Activated CD4-positive, alpha-beta T cell treated with anti-CD3 and anti-CD28 coated beads, Interleukin-2, amount 10 ng/mL, durations not matched to agents 7 days and 5 days (primary cell): ENCODE results near the gene C16orf92. TPM values are rescaled to one million over a fixed set of nuclear protein-coding genes. Genes with fewer than 3 reads are reported as not detected.
"Not testable (repeated sequence)": the region's sequence is repeated elsewhere in the genome, so short reads cannot be mapped to it uniquely, and the experiment has no call there.

Source experiments
- CTCF ChIA-PET: fragments of 350-600 bp; sonication (Branson Sonifier 250); formaldehyde crosslinking; loops from one replicate; lab custom pipeline; 2021; ENCODE audit warnings: antibody characterized with exemption; lab: Charles Lee
- POLR2A ChIA-PET: fragments of 350-600 bp; sonication (Branson Sonifier 250); formaldehyde crosslinking; loops from one replicate; lab custom pipeline; 2021; ENCODE audit warnings: antibody characterized with exemption; lab: Charles Lee
- DNase-seq: peaks from one replicate; pipeline ENCODE4 v3.0.0-alpha.2; 2020
- H3K27ac Mint-ChIP-seq: one replicate; pipeline ENCODE4 v1.8.0; 2021; ENCODE audit warnings: mild to moderate bottlenecking, moderate library complexity, mixed read lengths
- H3K27me3 Mint-ChIP-seq: one replicate; pipeline ENCODE4 v1.8.0; 2021; ENCODE audit warnings: mixed read lengths
- H3K36me3 Mint-ChIP-seq: one replicate; pipeline ENCODE4 v1.8.0; 2021; ENCODE audit warnings: low read depth, mixed read lengths
- H3K4me1 Mint-ChIP-seq: one replicate; pipeline ENCODE4 v1.8.0; 2021; ENCODE audit warnings: mixed read lengths
- H3K4me3 Mint-ChIP-seq: one replicate; pipeline ENCODE4 v1.8.0; 2021; ENCODE audit warnings: mild to moderate bottlenecking, moderate library complexity, mixed read lengths
- H3K9me3 Mint-ChIP-seq: one replicate; pipeline ENCODE4 v1.8.0; 2021; ENCODE audit warnings: mixed read lengths
- total RNA-seq, 2 experiments: library from RNA; stranded (reverse); gene quantifications; one replicate each; pipeline ENCODE4 v1.2.3, GENCODE V29; 2021

C16orf92 gene
- total RNA-seq, 2 experiments from 2014 or later: not detected

DNA sequence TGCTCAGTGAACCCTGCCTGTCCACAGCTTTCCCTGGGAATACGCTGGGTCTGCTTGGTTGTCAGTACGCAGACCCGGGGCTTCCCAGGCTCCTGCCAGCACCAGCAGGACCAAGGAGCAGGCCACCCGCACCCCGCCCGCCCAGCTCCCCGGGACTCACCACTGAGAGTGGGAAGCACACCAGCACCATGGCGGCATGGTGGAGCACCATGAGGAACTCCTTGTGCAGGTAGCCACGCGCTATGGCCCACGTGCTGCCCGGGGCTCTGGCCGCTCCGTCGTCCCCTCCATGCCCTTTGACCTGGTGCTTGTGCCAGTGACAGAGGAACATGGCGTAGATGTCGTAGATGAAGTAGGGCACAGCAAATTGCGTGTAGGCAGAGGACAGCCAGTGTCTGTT lies 3.5 kb downstream of the C16orf92 start:
- no peaks in the 10 kb centered on the region for H3K36me3 Mint-ChIP-seq
- no peaks in the 10 kb centered on the region for H3K9me3 Mint-ChIP-seq
- no peak overlapping the region for H3K4me3 Mint-ChIP-seq
- peaks cover 2% of the 10 kb centered on the region for H3K4me1 Mint-ChIP-seq
- no peak overlapping the region for H3K27ac Mint-ChIP-seq
- ChIA-PET CTCF (interaction anchor here (0.6 kb wide), 1 partner anchor 197 kb away, joined by 4 read pairs; no protein-coding TSS in a partner anchor), POLR2A (no interaction called here)
- peaks cover 38% of the 10 kb centered on the region for H3K27me3 Mint-ChIP-seq
- DNase-seq: no peak

DNA sequence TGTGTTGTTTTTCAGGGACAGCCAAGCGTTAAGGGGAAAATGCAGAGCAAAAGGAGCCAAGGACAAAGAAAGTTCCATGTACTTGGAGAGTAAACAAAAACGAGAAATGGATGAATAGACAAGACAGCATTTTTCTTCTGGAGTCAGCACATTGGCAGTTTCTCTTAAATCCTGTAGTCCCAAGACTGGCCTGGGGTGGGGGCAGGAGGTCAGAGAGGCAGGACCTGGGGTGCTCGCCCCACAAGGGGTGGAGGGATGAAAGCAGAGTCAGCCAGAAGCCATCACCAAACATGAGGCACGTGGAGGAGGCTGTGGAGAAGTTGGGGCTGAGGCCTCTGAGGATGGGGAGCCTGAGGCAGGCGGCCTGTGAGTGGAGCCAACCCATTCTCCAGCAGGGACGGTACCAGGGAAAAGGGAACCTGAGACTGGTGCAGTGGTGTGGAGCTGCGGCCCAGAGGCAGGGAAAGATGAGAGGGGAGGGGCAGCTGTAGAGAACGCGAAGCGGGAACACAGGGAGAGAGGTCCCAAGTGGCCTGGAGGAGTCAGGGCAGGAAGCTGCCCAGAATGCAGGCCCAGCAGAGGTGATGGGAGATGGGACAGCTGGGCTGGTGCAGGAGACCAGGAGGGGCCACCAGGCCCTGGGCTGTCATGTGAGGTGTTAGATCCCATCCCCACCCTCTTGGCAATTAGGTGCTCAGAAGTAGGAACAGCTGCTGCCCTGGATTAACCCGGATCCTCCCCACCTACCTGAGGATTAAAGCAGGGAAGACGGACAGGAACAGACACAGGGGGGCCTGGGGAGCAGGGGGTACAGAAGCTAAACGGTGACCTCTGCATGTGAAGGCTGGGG lies 4.8 kb downstream of the C16orf92 start:
- H3K27ac Mint-ChIP-seq: no peak overlapping the region
- ChIA-PET POLR2A (interaction anchor here (0.5 kb wide), 1 partner anchor 350 kb away, joined by 4 read pairs; no protein-coding TSS in a partner anchor), CTCF (interaction anchor here (0.6 kb wide), 1 partner anchor 11 kb away, joined by 3 read pairs; no protein-coding TSS in a partner anchor)
- H3K4me1 Mint-ChIP-seq: peaks cover 7% of the 10 kb centered on the region
- H3K36me3 Mint-ChIP-seq: peaks cover 3% of the 10 kb centered on the region
- H3K9me3 Mint-ChIP-seq: no peaks in the 10 kb centered on the region
- DNase-seq: no peak
- peaks cover 48% of the 10 kb centered on the region for H3K27me3 Mint-ChIP-seq
- no peak overlapping the region for H3K4me3 Mint-ChIP-seq

DNA sequence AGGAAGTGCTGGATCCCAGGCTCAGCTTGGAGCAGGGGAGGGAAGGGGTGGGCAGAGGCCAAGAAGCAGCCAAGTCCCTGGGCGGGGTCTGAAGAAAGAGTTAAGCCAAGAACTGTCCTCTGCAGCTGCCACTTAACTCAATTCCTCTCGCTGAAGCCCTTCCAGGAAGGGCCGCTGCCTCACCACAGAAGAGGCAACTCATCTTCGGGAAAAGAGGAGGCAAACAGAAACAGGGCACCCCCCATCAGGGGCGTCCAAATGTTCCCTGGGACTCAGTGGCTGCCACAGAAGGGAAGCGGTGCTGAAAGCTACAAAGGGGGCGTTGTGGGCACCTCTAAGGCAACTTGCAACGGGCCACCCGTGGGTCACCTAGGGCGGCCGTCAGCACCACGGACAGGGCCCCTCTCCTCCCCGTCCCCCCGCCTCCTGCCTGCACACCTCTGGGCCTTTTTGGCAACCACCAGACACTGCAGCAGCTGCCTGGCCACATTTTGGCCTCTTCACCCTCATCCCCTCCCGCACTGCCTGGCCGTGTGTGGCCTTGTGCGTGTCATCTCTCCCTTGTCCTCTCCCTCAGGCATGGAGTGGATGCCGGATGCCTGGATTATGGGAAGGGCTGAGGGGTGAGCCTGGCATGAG lies 5.6 kb downstream of the C16orf92 start:
- H3K27me3 Mint-ChIP-seq: peaks cover 48% of the 10 kb centered on the region
- ChIA-PET POLR2A (interaction anchor here (0.5 kb wide), 1 partner anchor 351 kb away, joined by 4 read pairs; no protein-coding TSS in a partner anchor), CTCF (interaction anchor here (0.6 kb wide), 1 partner anchor 12 kb away, joined by 3 read pairs; no protein-coding TSS in a partner anchor)
- no peak overlapping the region for H3K27ac Mint-ChIP-seq
- no peaks in the 10 kb centered on the region for H3K9me3 Mint-ChIP-seq
- peaks cover 10% of the 10 kb centered on the region for H3K4me1 Mint-ChIP-seq
- H3K4me3 Mint-ChIP-seq: no peak overlapping the region
- peak; percentile 32 for DNase-seq
- H3K36me3 Mint-ChIP-seq: peaks cover 3% of the 10 kb centered on the region

DNA sequence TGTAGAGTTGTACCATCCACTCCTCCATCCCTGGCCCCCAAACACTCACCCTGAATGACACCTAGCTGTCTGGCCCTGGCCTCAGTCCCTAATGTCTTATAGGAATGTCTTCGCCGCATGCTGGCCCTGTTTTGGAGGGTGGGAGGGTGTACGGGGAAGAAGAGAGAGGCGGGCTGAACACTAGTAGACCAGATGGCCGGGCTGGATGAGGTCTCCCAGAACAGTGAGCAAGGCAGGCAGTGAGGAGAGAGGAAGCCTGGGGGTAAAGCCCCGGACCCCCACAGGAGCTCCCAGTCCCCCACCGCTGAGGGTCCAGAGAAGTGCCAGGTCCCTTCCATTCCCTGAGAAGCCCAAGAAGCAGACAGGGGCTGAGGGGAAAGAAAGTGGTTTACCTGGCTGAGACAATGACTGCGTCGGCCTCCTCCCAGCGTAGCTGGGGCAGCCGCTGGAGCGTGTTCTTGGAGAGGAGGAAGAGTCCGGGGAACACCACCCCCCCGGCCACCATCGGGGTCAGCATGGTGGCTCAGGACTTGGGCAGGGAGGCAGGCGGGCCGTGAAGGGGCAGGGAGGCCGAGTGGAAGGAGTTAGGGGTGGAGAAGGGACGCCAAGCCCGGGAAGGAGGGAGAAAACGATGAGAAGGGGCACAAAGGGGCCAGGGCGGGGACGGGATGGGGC lies 7.2 kb downstream of the C16orf92 start:
- H3K27me3 Mint-ChIP-seq: peaks cover 48% of the 10 kb centered on the region
- no peak overlapping the region for H3K27ac Mint-ChIP-seq
- CTCF ChIA-PET: no interaction called here
- no peak for DNase-seq
- H3K4me1 Mint-ChIP-seq: peaks cover 14% of the 10 kb centered on the region
- H3K36me3 Mint-ChIP-seq: peaks cover 3% of the 10 kb centered on the region
- H3K9me3 Mint-ChIP-seq: no peaks in the 10 kb centered on the region
- POLR2A ChIA-PET: no interaction called here
- no peak overlapping the region for H3K4me3 Mint-ChIP-seq

DNA sequence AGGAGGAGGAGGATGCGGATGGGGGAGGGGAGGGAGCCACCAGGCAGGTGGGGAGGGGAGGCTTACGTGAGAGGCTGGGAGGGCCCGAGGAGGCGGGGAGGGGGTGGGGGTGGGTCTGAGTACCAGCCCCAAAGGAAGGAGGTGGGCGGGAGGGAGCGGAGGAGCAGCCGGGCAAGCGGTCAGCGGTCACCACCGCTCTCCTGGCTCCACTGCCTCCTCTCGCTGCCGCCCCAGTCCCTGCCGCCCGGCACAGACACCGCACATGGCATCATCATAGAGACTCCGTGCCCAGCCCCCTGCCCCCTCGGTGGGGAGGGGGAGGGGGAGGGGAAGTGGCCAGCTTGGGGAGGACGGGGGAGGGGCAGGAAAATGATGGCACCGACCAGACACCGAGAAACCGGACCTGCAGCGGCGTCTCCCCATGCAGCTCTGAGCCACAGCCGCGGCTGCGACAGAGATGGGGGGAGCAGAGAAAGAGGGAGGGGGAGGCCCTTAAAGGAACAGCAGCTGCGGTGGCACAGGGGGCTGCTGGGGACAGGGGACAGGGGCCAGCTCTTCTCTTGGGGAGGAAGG lies 7.9 kb downstream of the C16orf92 start, which contains the start of gene TLCD3B:
TLCD3B (minus strand) TSS at position 431 of the 573 bp plus-strand sequence. CDS start 744 bp downstream, outside the sequence.
- Mint-ChIP-seq H3K4me3 (no peak within 1 kb of the TSS), H3K27ac (no peak within 1 kb of the TSS), H3K4me1 (peaks cover 17% of the 10 kb centered on the region), H3K36me3 (peaks cover 3% of the 10 kb centered on the region), H3K9me3 (no peaks in the 10 kb centered on the region), H3K27me3 (peaks cover 48% of the 10 kb centered on the region)
- CTCF ChIA-PET: interaction anchor here (0.6 to 2.1 kb wide), 7 partner anchors 8 to 334 kb away, joined by 3 to 13 read pairs (median 5); partner anchors contain the start of genes ALDOA and C16orf92
- POLR2A ChIA-PET: no interaction called here
- DNase-seq: no peak

DNA sequence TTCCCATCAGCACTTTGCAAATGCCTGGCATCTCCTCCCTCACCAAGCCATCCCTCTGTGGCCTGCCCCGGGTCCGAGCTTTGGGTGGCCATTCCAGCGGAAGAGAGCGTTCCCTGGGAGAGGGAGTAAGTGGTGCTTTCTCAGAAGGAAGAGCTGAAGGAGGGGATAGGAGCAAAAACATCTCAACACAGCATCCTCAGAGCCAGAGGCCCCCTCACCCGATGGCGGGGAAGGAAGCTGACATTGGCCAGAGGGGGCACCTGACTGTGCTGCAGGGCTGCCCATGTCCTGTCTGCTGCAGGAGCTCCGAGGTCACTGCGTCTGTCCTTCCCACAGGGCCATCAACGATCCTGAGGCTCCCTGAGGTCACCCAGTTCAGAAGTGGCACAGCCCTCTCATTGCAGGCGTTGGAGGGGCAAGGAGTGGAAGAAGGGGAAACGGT lies 8.5 kb downstream of the C16orf92 start:
- Mint-ChIP-seq H3K9me3 (no peaks in the 10 kb centered on the region), H3K4me1 (peaks cover 19% of the 10 kb centered on the region), H3K27me3 (peaks cover 49% of the 10 kb centered on the region), H3K4me3 (no peak overlapping the region), H3K36me3 (peaks cover 3% of the 10 kb centered on the region), H3K27ac (no peak overlapping the region)
- DNase-seq: no peak
- ChIA-PET CTCF (interaction anchor here (0.8 to 2.1 kb wide), 21 partner anchors 9 to 332 kb away, joined by 3 to 13 read pairs (median 5); partner anchors contain the start of genes ALDOA, C16orf92, KCTD13 and TBX6), POLR2A (no interaction called here)

DNA sequence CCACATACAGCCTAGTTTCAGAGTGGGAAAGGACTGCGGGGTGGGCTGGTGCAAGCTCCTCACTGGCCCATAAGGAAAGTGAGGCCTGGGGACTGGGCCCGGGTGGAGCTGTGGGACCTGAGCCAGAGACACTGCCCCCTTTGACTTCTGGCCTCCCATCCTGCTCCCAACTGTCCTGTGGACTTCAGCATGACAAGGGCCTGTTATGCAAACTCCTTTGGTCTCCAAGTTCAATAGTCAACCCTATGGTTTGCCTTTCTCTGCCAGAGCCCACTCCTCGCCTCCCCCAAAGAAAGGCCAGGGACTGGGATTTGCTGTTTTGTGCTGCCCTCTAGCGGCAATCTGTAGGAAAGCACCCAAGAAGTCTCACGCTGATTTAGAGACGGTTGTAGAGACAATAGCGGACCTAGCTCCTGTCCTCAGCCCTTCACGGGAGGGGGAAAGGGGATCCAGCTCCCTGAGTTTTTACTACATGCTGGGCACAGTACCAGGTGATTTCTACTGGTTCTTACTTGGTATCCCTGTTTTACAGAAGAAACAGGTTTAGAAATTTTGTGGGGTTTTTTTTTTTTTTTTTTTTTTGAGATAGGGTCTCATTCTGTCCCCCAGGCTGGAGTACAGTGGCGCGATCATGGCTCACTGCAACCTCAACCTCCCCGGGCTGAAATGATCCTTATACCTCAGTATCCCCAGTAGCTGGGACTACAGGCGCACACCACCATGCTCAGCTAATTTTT lies 9.3 kb downstream of the C16orf92 start:
- Mint-ChIP-seq H3K4me1 (peaks cover 20% of the 10 kb centered on the region), H3K9me3 (no peaks in the 10 kb centered on the region), H3K27ac (no peak overlapping the region), H3K4me3 (no peak overlapping the region), H3K36me3 (peaks cover 3% of the 10 kb centered on the region), H3K27me3 (peaks cover 44% of the 10 kb centered on the region)
- POLR2A ChIA-PET: no interaction called here
- CTCF ChIA-PET: interaction anchor here (0.6 to 2.1 kb wide), 30 partner anchors 9 to 358 kb away, joined by 3 to 13 read pairs (median 4); partner anchors contain the start of genes ALDOA, C16orf92, KCTD13 and KIF22
- peak; percentile 76 for DNase-seq

DNA sequence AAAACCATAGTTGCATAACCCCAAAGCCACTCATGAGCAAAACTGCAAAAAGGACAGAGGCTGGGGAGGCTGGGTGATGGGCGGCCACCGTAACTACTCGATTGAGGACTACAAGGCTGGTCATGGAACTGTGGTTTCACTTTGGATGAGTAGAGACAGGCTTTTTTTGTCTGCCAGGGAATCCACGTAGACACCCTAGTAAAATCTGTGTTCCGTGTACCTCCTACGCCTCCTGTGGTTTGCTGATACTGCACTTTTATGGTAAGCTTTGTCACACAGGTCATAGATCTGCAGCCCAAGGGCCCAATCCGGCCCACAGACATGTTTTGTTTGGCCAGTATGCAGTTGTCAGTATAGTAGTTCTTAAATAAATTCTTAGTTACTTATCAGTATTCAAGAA lies 10.3 kb downstream of the C16orf92 start:
- POLR2A ChIA-PET: no interaction called here
- Mint-ChIP-seq H3K4me3 (no peak overlapping the region), H3K27me3 (peaks cover 34% of the 10 kb centered on the region), H3K9me3 (no peaks in the 10 kb centered on the region), H3K36me3 (peaks cover 3% of the 10 kb centered on the region), H3K4me1 (peaks cover 20% of the 10 kb centered on the region), H3K27ac (no peak overlapping the region)
- no peak for DNase-seq
- CTCF ChIA-PET: interaction anchor here (1.0 to 1.9 kb wide), 7 partner anchors 11 to 334 kb away, joined by 3 to 8 read pairs (median 5); partner anchors contain the start of gene KIF22

DNA sequence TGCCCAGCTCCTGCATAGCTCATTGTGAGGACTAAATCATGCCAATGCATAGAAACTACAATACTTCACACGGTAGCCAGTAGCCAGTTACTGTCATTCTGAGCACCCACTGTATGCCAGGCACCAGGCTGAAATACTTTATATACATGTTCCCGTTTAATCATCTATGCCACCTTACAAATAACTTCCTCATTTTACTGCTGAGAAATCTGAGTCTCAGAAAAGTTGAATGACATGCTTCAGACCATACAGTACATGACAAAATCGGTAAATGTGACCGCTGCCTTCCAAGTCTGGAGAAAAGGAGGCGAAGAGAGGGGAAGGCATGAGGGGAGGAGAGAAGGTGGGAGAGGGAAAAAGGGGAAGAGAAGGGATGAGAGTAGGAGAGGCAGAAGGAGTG lies 17.2 kb downstream of the C16orf92 start:
- Mint-ChIP-seq H3K9me3 (no peaks in the 10 kb centered on the region), H3K4me3 (no peak overlapping the region), H3K27me3 (peaks cover 7% of the 10 kb centered on the region), H3K4me1 (peaks cover 8% of the 10 kb centered on the region), H3K27ac (no peak overlapping the region), H3K36me3 (no peaks in the 10 kb centered on the region)
- POLR2A ChIA-PET: no interaction called here
- CTCF ChIA-PET: interaction anchor here (0.6 kb wide), 2 partner anchors 84 to 1076 kb away, joined by 3 read pairs; no protein-coding TSS in a partner anchor
- no peak for DNase-seq

DNA sequence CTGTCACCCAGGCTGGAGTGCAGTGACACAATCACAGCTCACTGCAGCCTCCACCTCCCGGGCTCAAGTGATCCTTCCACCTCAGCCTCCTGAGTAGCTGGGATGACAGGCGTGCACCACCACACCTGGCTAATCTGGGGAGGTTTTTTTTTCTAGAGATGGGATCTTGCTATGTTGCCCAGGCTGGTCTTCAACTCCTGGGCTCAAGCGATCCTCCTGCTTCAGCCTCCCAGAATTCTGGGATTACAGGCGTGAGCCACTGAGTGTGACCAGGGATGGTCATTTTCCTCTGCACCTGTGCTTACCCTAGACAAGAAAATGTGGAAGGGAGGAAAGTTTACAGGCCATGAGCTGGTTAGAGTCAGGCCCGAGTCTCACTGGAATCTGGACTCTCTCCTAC lies 17.7 kb downstream of the C16orf92 start:
- H3K9me3 Mint-ChIP-seq, H3K27me3 Mint-ChIP-seq, DNase-seq, H3K36me3 Mint-ChIP-seq, H3K4me1 Mint-ChIP-seq, H3K4me3 Mint-ChIP-seq, POLR2A ChIA-PET, CTCF ChIA-PET, H3K27ac Mint-ChIP-seq: not testable (repeated sequence)

DNA sequence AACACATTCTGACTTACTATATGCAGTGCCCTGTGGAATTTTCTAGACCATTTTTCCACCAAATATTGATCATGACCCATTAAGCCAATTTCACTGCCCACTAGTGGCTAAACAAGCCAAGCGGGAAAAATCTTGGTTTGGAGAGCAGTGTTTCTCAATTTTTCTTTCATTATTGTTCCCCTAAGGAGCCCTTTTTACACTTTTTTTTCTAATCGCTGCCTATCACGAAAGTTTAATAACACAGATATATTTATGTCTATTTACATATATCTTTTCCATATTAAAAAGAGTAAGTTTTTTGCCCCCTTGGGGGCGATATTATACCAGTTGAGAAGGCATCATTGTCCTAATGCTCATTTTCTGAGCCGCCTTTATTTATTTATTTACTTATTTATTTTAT lies 18.8 kb downstream of the C16orf92 start:
- Mint-ChIP-seq H3K4me3 (no peak overlapping the region), H3K4me1 (peaks cover 6% of the 10 kb centered on the region), H3K9me3 (no peaks in the 10 kb centered on the region), H3K27me3 (peaks cover 5% of the 10 kb centered on the region), H3K36me3 (no peaks in the 10 kb centered on the region), H3K27ac (no peak overlapping the region)
- peak; percentile 36 for DNase-seq
- CTCF ChIA-PET: interaction anchor here (0.6 kb wide), 1 partner anchor 147 kb away, joined by 3 read pairs; no protein-coding TSS in a partner anchor
- POLR2A ChIA-PET: no interaction called here
